Activated CD4-positive, alpha-beta T cell treated with anti-CD3 and anti-CD28 coated beads, Interleukin-2, amount 50 U/mL, for 16 hours (primary cell): ENCODE results near the gene ESR1.
A peak's percentile ranks its signal among the peaks of the same experiment; 100 is the strongest.

Experiments
- DNase-seq: peaks from one replicate; pipeline ENCODE4 v3.0.0-alpha.2; 2020

ESR1 gene

GRCh38 chr6:151807513-151808370 is at the start of gene ESR1:
Gene ESR1 (plus strand): TSS chr6:151807682. CDS start chr6:151807913, 231 bp downstream.
- DNase-seq, result no peak

GRCh38 chr6:151760486-151760885 is 47.0 kb upstream of the ESR1 start:
- DNase-seq, result no peak

DNA sequence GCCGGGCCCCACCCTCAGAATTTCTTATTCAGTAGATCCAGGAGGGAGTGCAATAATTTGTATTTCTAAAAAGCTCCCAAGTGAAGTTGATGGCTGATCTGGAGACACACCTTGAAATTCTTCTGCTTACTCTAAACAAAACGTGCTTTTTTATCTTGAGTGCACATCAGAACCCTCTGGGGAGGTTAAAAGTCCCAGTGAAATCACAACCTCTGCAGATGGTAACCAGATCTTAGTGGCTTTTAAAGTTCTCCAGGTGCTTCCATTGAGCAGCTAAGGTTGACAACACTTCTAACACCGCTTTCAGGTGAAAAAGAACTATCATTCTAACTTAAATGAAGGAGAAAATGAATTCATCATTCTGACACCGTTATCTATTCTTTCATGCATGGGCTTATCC is 45.6 kb upstream of the ESR1 start:
- no peak for DNase-seq

GRCh38 chr6:151762817-151763216 is 44.7 kb upstream of the ESR1 start:
- no peak for DNase-seq

- no peak for DNase-seq
Measured at GRCh38 chr6:151763303-151763702, 44.2 kb upstream of the ESR1 start.

DNA sequence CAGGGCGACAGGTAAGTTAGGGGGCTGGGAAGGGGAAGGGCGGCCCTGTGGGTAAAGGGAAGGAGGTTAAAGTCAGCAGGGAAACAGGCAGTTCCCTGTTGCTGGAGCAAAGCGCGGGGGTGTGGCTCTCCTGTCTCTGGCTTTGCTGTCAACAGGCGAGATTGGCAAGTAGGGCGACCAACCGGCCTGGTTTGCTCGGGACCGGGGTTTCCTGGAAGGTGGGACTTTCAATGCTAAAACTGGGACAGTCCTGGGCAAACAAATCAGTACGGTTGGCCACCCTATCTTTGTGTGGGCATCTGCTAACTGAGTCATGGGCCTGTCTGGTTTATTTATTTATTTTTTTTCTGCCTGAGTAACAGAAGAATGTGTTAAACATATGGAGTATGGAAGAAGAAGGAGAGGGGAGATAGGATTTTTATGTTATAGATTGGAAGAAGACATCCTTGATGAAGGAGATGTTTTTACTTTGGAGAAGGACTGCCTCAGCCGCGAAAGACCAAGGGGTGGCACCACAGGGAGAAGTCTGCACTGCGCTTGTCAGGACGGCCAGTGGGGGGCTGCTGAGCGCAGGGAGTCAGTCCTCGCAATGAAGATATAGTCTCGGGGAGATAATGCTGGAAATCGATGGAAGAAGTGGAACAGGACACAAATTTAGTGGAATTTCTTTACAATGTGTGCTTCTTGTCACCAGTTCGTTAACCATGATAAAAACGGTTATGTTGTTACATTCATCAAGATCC is 43.4 kb upstream of the ESR1 start:
- DNase-seq, result peak; percentile 38

GRCh38 chr6:151765444-151765886 is 42.0 kb upstream of the ESR1 start:
- peak; percentile 69 for DNase-seq

DNA sequence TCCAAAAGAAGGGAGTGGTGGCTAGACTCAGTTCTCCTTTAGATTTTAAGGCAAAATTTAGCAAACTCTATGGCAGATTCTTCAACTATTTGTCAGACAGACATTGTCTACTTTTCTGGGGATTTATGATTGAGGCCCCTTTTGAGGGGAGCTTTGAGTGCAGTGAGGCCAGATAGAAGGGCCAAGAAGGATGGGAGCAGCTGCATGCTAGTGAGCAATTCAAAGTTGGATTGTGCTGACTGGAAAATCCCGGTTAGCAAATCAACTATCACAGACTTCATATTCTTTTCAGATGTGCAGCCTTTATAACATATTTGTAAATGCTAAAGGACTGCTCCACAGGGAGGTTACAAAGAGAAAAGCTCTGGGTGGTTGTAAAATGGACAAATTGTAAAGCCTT is 35.0 kb upstream of the ESR1 start:
- no peak for DNase-seq

DNA sequence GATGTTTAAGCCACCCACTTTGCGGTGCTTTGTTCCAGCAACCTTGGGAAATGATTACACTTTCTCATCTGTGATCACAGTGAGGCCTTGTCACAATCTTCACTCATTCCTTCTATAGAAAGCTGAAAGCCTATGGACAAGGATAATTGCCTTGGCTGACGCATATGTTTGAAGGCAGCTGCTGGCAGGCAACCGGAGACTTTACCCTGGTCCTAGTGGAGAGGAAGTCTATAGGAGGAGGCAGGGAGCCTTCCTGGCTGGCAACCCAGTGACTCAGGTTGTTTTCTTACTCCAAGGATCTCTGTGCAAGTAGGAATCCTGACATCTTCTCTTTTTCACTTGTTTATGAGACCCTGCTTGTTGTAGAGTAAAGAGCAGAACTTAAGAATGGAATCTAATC is 34.1 kb upstream of the ESR1 start:
- DNase-seq, result no peak

GRCh38 chr6:151782560-151782959 is 24.9 kb upstream of the ESR1 start:
- DNase-seq, result no peak

DNA sequence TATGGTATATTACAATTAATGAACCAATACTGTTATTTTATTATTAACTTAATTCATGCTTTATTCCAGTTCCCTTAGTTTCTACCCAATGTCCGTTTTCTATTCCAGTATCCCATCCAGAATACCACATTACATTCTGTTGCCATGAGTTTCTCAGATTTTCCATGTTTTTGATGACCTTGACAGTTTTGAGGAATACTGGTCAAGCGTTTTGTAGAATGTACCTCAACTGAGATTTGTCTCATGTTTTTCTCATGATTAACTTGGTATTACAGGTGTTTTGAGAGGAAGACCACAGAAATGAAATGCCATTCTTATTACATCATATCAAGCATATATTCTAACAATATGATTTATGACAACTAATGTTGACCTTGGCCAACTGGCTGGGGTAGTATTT is 23.8 kb upstream of the ESR1 start:
- DNase-seq, result no peak

DNA sequence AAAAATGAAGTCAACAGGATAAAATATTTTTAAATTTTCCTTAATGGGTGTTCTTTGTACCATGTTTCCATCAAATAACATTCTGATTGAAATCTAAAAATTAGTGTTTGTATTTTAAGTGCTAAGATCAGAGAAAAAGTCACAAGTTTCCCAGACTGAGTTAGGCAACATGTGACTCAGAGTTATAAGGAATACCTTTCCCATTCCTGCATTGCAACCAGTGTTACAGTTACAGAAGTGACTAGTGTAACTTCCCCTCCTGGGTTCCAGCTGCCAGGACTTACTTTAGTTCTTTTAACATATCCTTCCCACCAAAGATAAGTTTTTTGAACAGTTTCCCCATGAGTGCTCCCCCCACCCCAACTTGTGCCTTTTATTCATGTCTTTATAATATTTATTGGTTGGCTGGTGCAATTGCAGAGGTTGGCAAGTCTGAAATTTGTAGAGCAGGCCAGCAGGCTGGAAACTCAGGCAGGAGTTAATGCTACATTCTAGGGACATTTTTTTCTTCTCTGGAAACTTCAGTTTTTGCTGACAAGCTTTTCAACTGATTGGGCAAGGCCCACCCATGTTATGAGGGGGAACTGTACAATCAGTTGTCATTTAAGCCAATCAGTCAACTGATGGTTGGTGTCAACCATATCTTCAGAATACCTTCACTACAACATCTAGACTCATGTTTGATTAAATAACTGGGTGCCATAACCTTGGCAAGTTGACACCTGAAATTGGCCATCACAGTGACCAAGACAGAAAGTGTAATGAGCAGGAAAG is 22.9 kb upstream of the ESR1 start:
- no peak for DNase-seq

DNA sequence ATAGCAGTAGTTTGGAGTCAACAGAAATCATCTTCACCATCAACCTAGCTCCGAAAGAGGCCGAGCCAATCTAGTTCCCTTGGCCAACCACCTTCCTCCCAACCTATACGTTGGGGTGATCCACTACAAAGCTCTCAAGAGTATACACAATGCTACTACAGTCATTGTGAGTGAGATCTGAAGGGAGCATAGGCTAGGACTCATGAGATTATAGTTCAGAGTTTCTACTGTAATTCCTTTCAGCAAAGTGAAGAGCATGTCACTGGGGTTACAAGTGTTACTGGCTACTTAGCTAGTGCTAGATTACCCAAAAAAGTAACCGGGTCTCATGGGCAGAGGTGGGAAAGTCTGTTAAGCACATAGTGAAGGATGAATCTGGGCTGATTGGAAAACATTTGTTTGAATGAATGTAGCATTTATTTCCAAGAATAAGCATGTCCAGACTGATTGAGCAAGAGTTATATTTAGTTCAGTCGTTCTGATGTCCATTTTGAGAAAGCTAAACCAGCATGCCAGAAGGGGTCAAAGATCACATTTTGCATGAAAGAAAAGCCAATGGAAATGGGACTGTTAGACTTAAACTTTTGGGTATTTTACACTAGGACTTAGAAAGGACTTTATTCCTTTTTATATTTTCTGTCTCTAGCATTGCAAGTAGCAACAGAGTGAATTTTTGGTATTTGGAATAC is 10.5 kb upstream of the ESR1 start:
- DNase-seq, result no peak

GRCh38 chr6:151803743-151804142 is 3.7 kb upstream of the ESR1 start:
- no peak for DNase-seq

GRCh38 chr6:151804585-151805285 is 2.7 kb upstream of the ESR1 start:
- DNase-seq, result no peak

GRCh38 chr6:151805286-151805840 is 2.1 kb upstream of the ESR1 start:
- no peak for DNase-seq

DNA sequence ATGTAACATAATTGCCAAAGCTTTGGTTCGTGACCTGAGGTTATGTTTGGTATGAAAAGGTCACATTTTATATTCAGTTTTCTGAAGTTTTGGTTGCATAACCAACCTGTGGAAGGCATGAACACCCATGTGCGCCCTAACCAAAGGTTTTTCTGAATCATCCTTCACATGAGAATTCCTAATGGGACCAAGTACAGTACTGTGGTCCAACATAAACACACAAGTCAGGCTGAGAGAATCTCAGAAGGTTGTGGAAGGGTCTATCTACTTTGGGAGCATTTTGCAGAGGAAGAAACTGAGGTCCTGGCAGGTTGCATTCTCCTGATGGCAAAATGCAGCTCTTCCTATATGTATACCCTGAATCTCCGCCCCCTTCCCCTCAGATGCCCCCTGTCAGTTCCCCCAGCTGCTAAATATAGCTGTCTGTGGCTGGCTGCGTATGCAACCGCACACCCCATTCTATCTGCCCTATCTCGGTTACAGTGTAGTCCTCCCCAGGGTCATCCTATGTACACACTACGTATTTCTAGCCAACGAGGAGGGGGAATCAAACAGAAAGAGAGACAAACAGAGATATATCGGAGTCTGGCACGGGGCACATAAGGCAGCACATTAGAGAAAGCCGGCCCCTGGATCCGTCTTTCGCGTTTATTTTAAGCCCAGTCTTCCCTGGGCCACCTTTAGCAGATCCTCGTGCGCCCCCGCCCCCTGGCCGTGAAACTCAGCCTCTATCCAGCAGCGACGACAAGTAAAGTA is 547 bp upstream of the ESR1 start:
- DNase-seq, result no peak

- no peak for DNase-seq
Measured at GRCh38 chr6:151808371-151809241, 1.1 kb downstream of the ESR1 start.

GRCh38 chr6:151811081-151811480 is 3.6 kb downstream of the ESR1 start:
- DNase-seq, result no peak

DNA sequence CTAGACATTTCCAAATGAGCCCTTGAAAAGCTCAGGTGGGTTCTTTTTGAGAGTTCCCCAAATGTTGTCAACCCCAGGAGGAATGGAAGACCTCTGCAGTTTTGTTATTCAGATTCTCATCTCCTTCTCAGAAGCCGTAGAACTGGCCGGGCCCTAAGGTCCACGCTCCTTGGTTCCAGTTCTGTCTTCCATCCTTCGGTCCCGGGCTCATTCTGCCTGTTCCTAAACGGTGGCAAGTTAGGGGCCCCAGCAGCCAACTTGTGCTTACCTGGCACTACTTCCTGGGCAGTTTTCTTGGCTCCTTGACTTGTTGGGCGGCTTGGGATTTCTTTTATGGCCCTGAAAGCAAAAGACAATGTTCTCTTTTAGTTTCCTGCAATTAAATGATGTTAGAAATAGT is 6.4 kb downstream of the ESR1 start:
- no peak for DNase-seq
